Neural progenitor cell (in vitro differentiated cells): ENCODE measurements around the gene KRT39.

ENCODE experiments used
- EZH2 ChIP-seq: fragments of 200-600 bp; sonication (generic); IDR thresholded peaks from 2 replicates; pipeline ENCODE4 v1.6.1; 2017; ENCODE audit warnings: antibody characterized with exemption, mild to moderate bottlenecking, moderate library complexity
- EZH2phosphoT487 ChIP-seq: fragments of 200-600 bp; sonication (generic); IDR thresholded peaks from 2 replicates; pipeline ENCODE4 v1.6.1; 2017; ENCODE audit warnings: antibody characterized with exemption
- TF ChIP-seq, protein P1 (sequence below): fragments of 200-600 bp; sonication (generic); IDR thresholded peaks from 2 replicates; pipeline ENCODE4 v1.5.1; 2017; ENCODE audit warnings: antibody characterized with exemption, mild to moderate bottlenecking

DNA sequence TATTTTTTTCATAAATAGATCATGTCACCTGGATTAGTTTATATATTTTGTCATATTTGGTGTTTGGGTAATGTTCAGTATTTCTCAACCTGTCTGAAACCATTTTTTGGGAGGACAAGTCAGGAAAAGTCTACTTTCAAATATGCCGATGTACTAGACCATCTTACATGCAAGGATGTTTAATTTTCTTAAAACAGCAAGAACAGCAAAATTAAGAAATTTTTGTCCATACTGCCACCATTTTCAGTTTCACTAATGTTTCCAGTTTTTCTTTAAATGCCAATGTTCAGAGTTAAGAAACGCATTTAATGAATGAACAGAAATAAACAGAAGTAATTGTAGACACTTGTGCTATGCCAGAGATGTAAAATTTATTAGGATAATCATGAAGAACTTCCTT lies 26.3 kb upstream of the KRT39 start:
- TF ChIP-seq EZH2: no peak
- TF ChIP-seq, protein P1, sequence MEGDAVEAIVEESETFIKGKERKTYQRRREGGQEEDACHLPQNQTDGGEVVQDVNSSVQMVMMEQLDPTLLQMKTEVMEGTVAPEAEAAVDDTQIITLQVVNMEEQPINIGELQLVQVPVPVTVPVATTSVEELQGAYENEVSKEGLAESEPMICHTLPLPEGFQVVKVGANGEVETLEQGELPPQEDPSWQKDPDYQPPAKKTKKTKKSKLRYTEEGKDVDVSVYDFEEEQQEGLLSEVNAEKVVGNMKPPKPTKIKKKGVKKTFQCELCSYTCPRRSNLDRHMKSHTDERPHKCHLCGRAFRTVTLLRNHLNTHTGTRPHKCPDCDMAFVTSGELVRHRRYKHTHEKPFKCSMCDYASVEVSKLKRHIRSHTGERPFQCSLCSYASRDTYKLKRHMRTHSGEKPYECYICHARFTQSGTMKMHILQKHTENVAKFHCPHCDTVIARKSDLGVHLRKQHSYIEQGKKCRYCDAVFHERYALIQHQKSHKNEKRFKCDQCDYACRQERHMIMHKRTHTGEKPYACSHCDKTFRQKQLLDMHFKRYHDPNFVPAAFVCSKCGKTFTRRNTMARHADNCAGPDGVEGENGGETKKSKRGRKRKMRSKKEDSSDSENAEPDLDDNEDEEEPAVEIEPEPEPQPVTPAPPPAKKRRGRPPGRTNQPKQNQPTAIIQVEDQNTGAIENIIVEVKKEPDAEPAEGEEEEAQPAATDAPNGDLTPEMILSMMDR: no peak
- TF ChIP-seq EZH2phosphoT487: no peak
